MM.1S (cell line): ENCODE measurements around the gene UBL4B.

Source experiments
- DNase-seq: peaks from one replicate; pipeline ENCODE4 v3.0.0-alpha.2; 2015
- H2AFZ ChIP-seq: fragments of 300-600 bp; sonication (generic); 2 replicates; pipeline ENCODE4 v1.6.0; 2016; ENCODE audit warnings: antibody characterized with exemption, low read length
- H3F3A ChIP-seq: fragments of 300-600 bp; sonication (generic); 2 replicates; pipeline ENCODE4 v1.6.1; 2016; ENCODE audit warnings: mild to moderate bottlenecking, antibody characterized with exemption, low read length, moderate library complexity, mixed read lengths; ENCODE audit not compliant: insufficient read depth
- H3K27ac ChIP-seq: fragments of 300-600 bp; sonication (generic); 2 replicates; pipeline ENCODE4 v1.5.1; 2016; ENCODE audit warnings: mild to moderate bottlenecking, low read length
- H3K27me3 ChIP-seq: fragments of 300-600 bp; sonication (generic); replicated peaks from 2 replicates; pipeline ENCODE4 v1.6.0; 2016; ENCODE audit warnings: low read length; ENCODE audit not compliant: insufficient read depth
- H3K36me3 ChIP-seq: fragments of 300-600 bp; sonication (generic); replicated peaks from 2 replicates; pipeline ENCODE4 v1.6.1; 2016; ENCODE audit warnings: mild to moderate bottlenecking, low read length, mixed read lengths; ENCODE audit not compliant: insufficient read depth
- H3K4me1 ChIP-seq: fragments of 300-600 bp; sonication (generic); 2 replicates; pipeline ENCODE4 v1.6.1; 2016; ENCODE audit warnings: low read length, mixed read lengths
- H3K4me2 ChIP-seq: fragments of 300-600 bp; sonication (generic); 2 replicates; pipeline ENCODE4 v1.6.0; 2016; ENCODE audit warnings: low read depth, low read length
- H3K4me3 ChIP-seq: fragments of 300-600 bp; sonication (generic); 2 replicates; pipeline ENCODE4 v1.5.1; 2016; ENCODE audit warnings: low read length, mixed read lengths
- H3K79me2 ChIP-seq: fragments of 300-600 bp; sonication (generic); 2 replicates; pipeline ENCODE4 v1.6.1; 2016; ENCODE audit warnings: mixed run types, low read length, mixed read lengths
- H3K9ac ChIP-seq: fragments of 300-600 bp; sonication (generic); 2 replicates; pipeline ENCODE4 v1.6.1; 2016; ENCODE audit warnings: low read length, mixed read lengths
- H3K9me2 ChIP-seq: fragments of 300-600 bp; sonication (generic); replicated peaks from 2 replicates; pipeline ENCODE4 v1.6.1; 2016; ENCODE audit warnings: mild to moderate bottlenecking, low read length, mixed read lengths; ENCODE audit not compliant: insufficient read depth
- H3K9me3 ChIP-seq: fragments of 300-600 bp; sonication (generic); replicated peaks from 2 replicates; pipeline ENCODE4 v1.6.1; 2016; ENCODE audit warnings: mild to moderate bottlenecking, low read length, mixed read lengths; ENCODE audit not compliant: insufficient read depth
- H4K20me1 ChIP-seq: fragments of 300-600 bp; sonication (generic); 2 replicates; pipeline ENCODE4 v1.6.1; 2016; ENCODE audit warnings: mild to moderate bottlenecking, low read length, moderate library complexity, mixed read lengths; ENCODE audit not compliant: insufficient read depth
- EZH2 ChIP-seq: fragments of 300-600 bp; sonication (generic); optimal IDR thresholded peaks from 2 replicates; pipeline ENCODE3; 2017; ENCODE audit warnings: low read depth, mild to moderate bottlenecking, antibody characterized with exemption, low read length, mixed read lengths
- EZH2phosphoT487 ChIP-seq: fragments of 300-600 bp; sonication (generic); IDR thresholded peaks from 2 replicates; pipeline ENCODE4 v1.6.1; 2018; ENCODE audit warnings: antibody characterized with exemption, low read length
- TF ChIP-seq, protein P1 (sequence below): fragments of 300-600 bp; sonication (generic); IDR thresholded peaks from 2 replicates; pipeline ENCODE4 v1.5.1; 2016; ENCODE audit warnings: antibody characterized with exemption, low read length, mixed read lengths

Gene UBL4B

DNA sequence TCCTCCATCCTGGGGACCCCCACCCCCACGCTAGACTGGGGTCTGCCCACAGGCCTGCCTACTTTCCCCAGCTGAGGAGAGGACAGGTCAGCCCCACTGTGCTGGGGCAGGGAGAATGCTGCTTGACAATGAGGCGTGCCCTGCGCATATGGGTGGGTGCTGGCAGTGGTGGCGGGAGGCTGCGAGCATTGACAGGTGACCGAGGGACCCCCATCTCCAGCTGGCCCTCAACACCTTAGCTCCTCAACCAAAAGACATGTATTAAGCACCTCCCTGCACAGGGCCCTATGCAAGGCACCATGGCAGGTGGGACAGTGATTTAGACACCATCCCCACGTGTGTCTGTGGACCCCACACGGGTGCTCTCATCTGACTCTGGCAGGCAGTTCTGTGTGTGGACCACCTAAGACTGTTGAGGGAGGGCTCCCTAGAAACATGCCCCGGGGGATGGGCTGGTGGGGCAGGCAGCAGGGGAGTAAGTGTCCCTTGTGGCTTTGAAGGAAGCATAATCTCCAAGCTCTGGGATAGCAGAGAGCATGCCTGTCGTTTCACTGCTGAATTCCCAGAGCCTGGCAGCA, 23.4 kb upstream of the UBL4B start:
- Histone ChIP-seq H3K27me3 (peaks cover 15% of the 10 kb centered on the region), H3K9me3 (no peaks in the 10 kb centered on the region), H3K9me2 (no peaks in the 10 kb centered on the region), H3K36me3 (no peaks in the 10 kb centered on the region), H3K27ac (no peak overlapping the region), H4K20me1 (no peaks in the 10 kb centered on the region), H3K4me3 (no peak overlapping the region), H3K79me2 (no peaks in the 10 kb centered on the region), H3K9ac (no peak overlapping the region), H3K4me1 (no peaks in the 10 kb centered on the region), H2AFZ (no peak overlapping the region), H3F3A (no peaks in the 10 kb centered on the region), H3K4me2 (no peak overlapping the region)
- TF ChIP-seq EZH2phosphoT487 (no peak), EZH2 (no peak)
- TF ChIP-seq, protein P1, sequence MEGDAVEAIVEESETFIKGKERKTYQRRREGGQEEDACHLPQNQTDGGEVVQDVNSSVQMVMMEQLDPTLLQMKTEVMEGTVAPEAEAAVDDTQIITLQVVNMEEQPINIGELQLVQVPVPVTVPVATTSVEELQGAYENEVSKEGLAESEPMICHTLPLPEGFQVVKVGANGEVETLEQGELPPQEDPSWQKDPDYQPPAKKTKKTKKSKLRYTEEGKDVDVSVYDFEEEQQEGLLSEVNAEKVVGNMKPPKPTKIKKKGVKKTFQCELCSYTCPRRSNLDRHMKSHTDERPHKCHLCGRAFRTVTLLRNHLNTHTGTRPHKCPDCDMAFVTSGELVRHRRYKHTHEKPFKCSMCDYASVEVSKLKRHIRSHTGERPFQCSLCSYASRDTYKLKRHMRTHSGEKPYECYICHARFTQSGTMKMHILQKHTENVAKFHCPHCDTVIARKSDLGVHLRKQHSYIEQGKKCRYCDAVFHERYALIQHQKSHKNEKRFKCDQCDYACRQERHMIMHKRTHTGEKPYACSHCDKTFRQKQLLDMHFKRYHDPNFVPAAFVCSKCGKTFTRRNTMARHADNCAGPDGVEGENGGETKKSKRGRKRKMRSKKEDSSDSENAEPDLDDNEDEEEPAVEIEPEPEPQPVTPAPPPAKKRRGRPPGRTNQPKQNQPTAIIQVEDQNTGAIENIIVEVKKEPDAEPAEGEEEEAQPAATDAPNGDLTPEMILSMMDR, result no peak
- no peak for DNase-seq

DNA sequence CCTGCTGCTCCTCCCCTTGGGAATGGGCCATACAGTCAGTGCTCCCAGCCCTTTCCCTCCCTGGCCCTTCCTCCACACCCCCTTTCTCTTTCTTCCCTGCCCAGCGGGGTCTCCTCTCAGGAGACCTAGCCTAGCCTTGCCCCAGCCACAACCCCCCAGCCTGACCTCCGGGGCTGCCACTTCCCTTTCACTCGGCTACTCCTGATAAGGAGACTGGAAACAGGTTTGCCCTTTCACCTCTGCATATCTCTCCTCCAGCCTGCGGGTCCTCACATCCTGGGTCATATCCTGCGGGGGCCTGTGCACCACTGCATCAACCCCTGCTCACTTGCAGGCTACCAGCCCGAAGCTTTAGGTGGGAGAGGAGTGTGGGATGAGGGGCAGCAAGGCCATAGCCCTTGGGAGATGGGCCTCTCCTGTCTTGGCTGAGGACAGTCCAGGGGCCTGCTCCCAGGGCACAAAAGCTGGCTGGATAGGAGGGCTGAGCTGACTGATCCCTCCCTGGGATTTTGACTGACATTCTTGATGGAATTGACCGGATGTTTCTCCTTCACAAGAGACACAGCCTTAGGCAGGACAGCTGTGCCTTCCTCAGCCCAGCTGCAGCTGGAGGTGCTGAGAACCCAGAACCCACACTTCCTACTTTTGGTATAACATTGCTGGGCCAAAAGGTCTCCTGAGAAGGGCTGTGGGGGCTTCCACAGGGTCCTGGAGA, 22.5 kb upstream of the UBL4B start:
- Histone ChIP-seq H3K4me1 (no peaks in the 10 kb centered on the region), H3K9ac (no peak overlapping the region)

DNA sequence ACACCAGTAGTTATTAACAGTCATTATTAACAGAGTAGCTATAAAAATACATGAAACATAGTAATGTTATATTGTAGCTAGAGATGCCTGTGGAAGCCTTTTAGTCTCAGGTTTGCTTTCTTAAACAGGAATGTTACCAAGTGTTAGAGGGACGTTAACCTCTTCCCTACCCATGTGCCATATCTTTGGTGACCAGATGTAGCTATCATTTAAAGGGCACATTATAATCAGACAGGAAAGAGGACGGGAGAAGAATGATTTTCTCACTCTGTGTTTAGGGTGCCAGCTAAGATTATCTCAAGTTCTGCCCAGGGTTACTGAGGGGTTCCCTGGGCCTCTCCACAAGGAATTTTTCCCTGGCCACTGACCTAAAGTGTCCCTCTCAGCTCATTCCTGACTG, 20.9 kb upstream of the UBL4B start:
- Histone ChIP-seq H2AFZ (no peak overlapping the region), H3K36me3 (no peaks in the 10 kb centered on the region), H3F3A (no peaks in the 10 kb centered on the region), H3K79me2 (no peaks in the 10 kb centered on the region), H3K4me3 (no peak overlapping the region), H3K27me3 (no peaks in the 10 kb centered on the region; the same call in 1 of the 2 replicates), H3K4me2 (no peak overlapping the region), H3K4me1 (no peaks in the 10 kb centered on the region), H3K9me3 (no peaks in the 10 kb centered on the region), H3K9me2 (no peaks in the 10 kb centered on the region), H4K20me1 (no peaks in the 10 kb centered on the region), H3K27ac (no peak overlapping the region), H3K9ac (no peak overlapping the region)
- TF ChIP-seq EZH2 (no peak), EZH2phosphoT487 (no peak)
- TF ChIP-seq, protein P1, result no peak
- DNase-seq, result no peak

More for the DNA sequence above, 22.5 kb upstream of the UBL4B start:
- Histone ChIP-seq H3K9me3 (no peaks in the 10 kb centered on the region), H3K27me3 (peaks cover 11% of the 10 kb centered on the region), H3K4me2 (no peak overlapping the region), H3K27ac (no peak overlapping the region), H3K4me3 (no peak overlapping the region), H3K9me2 (no peaks in the 10 kb centered on the region), H3K36me3 (no peaks in the 10 kb centered on the region), H3K79me2 (no peaks in the 10 kb centered on the region), H2AFZ (no peak overlapping the region), H3F3A (no peaks in the 10 kb centered on the region), H4K20me1 (no peaks in the 10 kb centered on the region)
- TF ChIP-seq EZH2phosphoT487 (no peak), EZH2 (no peak)
- TF ChIP-seq, protein P1, result no peak
- no peak for DNase-seq
